Osteoblast (primary cell): Measurements from ENCODE around the gene ITSN1. TPM values are rescaled to one million over a fixed set of nuclear protein-coding genes. Genes with fewer than 3 reads are reported as not detected.

ENCODE experiments used
- DNase-seq: peaks from one replicate; pipeline ENCODE4 v3.0.0; 2011; ENCODE audit warnings: low spot score, mixed read lengths; ENCODE audit not compliant: insufficient read length; ENCODE audit errors: missing footprints
- H2AFZ ChIP-seq: 2 replicates; pipeline ENCODE4 v1.6.0; 2011; ENCODE audit warnings: mild to moderate bottlenecking, low read length
- H3K27ac ChIP-seq: 2 replicates; pipeline ENCODE4 v1.5.1; 2011; ENCODE audit warnings: mild to moderate bottlenecking, low read depth, low read length, moderate library complexity
- H3K27me3 ChIP-seq: 2 replicates; pipeline ENCODE4 v1.6.0; 2012; ENCODE audit warnings: mild to moderate bottlenecking, control low read depth, inconsistent platforms, low read length, moderate library complexity; ENCODE audit not compliant: insufficient read depth
- H3K36me3 ChIP-seq: 2 replicates; pipeline ENCODE4 v1.5.1; 2011; ENCODE audit warnings: mild to moderate bottlenecking, low read length, control low read depth, moderate library complexity; ENCODE audit not compliant: insufficient read depth
- H3K4me1 ChIP-seq: 2 replicates; pipeline ENCODE4 v1.5.1; 2011; ENCODE audit warnings: mild to moderate bottlenecking, low read length, control low read depth, moderate library complexity; ENCODE audit not compliant: insufficient read depth
- H3K4me2 ChIP-seq: 2 replicates; pipeline ENCODE4 v1.6.0; 2011; ENCODE audit warnings: mild to moderate bottlenecking, low read length; ENCODE audit not compliant: insufficient read depth
- H3K4me3 ChIP-seq: fragments of 200-600 bp; sonication (generic); 3 replicates; pipeline ENCODE4 v1.5.1; 2012; ENCODE audit warnings: mild to moderate bottlenecking, low read length, inconsistent platforms; ENCODE audit not compliant: insufficient read depth
- H3K79me2 ChIP-seq: 2 replicates; pipeline ENCODE4 v1.6.0; 2012; ENCODE audit warnings: mild to moderate bottlenecking, low read length, control low read depth, inconsistent platforms; ENCODE audit not compliant: insufficient read depth
- H3K9me3 ChIP-seq: 2 replicates; pipeline ENCODE4 v1.5.1; 2011; ENCODE audit warnings: low read depth, low read length, control low read depth
- H4K20me1 ChIP-seq: 2 replicates; pipeline ENCODE4 v1.6.0; 2012; ENCODE audit warnings: mild to moderate bottlenecking, low read length, control low read depth; ENCODE audit not compliant: insufficient read depth
- CTCF ChIP-seq: IDR thresholded peaks from 2 replicates; pipeline ENCODE4 v1.5.1; 2011; ENCODE audit warnings: mild to moderate bottlenecking, low read depth, low read length, moderate library complexity; ENCODE audit errors: extremely low read depth
- total RNA-seq: library from RNA; depleted of rRNA; stranded (reverse); fragments of >200 nt; gene quantifications from 2 replicates; pipeline ENCODE4 v1.2.3, GENCODE V29; 2012

The ITSN1 gene
- total RNA-seq, 1 donor, result 42.7 TPM

- Histone ChIP-seq H3K4me1 (peaks cover 5% of the 10 kb centered on the region), H3K27ac (no peak overlapping the region), H3K4me3 (no peak overlapping the region), H3K79me2 (no peaks in the 10 kb centered on the region), H3K4me2 (no peak overlapping the region), H3K9me3 (no peaks in the 10 kb centered on the region), H3K27me3 (no peaks in the 10 kb centered on the region), H2AFZ (no peak overlapping the region), H4K20me1 (no peaks in the 10 kb centered on the region), H3K36me3 (peaks cover 2% of the 10 kb centered on the region)
- DNase-seq, result no peak
- TF ChIP-seq CTCF, result no peak
Measured at GRCh38 chr21:33897739-33898138, 255.4 kb downstream of the ITSN1 start.

- Histone ChIP-seq H2AFZ (no peak overlapping the region), H3K27me3 (no peaks in the 10 kb centered on the region), H3K4me1 (peaks cover 5% of the 10 kb centered on the region), H3K27ac (no peak overlapping the region), H3K4me2 (no peak overlapping the region), H3K9me3 (no peaks in the 10 kb centered on the region), H3K36me3 (peaks cover 11% of the 10 kb centered on the region), H4K20me1 (no peaks in the 10 kb centered on the region), H3K79me2 (no peaks in the 10 kb centered on the region), H3K4me3 (no peak overlapping the region)
- TF ChIP-seq CTCF, result no peak
- no peak for DNase-seq
Measured at GRCh38 chr21:33898586-33898985, 256.3 kb downstream of the ITSN1 start.

GRCh38 chr21:33899199-33899598 is 256.9 kb downstream of the ITSN1 start:
- Histone ChIP-seq H3K9me3 (no peaks in the 10 kb centered on the region), H3K27me3 (no peaks in the 10 kb centered on the region), H3K36me3 (peaks cover 17% of the 10 kb centered on the region), H4K20me1 (no peaks in the 10 kb centered on the region), H3K27ac (no peak overlapping the region), H3K4me1 (peaks cover 4% of the 10 kb centered on the region), H3K4me3 (no peak overlapping the region), H2AFZ (no peak overlapping the region), H3K79me2 (no peaks in the 10 kb centered on the region), H3K4me2 (no peak overlapping the region)
- no peak for DNase-seq
- TF ChIP-seq CTCF, result no peak

GRCh38 chr21:33901412-33902288 is 259.3 kb downstream of the ITSN1 start:
- H2AFZ ChIP-seq, result peak overlapping the region; percentile 32
- H3K4me2 ChIP-seq, result no peak overlapping the region
- H3K27ac ChIP-seq, result no peak overlapping the region
- peak; percentile 80 for TF ChIP-seq CTCF
- H3K4me1 ChIP-seq, result no peaks in the 10 kb centered on the region
- H3K9me3 ChIP-seq, result no peaks in the 10 kb centered on the region
- peaks cover 3% of the 10 kb centered on the region for H4K20me1 ChIP-seq
- no peak overlapping the region for H3K4me3 ChIP-seq
- DNase-seq, result no peak
- H3K36me3 ChIP-seq, result peaks cover 33% of the 10 kb centered on the region
- no peaks in the 10 kb centered on the region for H3K79me2 ChIP-seq
- H3K27me3 ChIP-seq, result no peaks in the 10 kb centered on the region
